ENCODE results near the gene ZDHHC22. TPM values are rescaled to one million over a fixed set of nuclear protein-coding genes. Genes with fewer than 3 reads are reported as not detected.
A peak's percentile ranks its signal among the peaks of the same experiment; 100 is the strongest.

ZDHHC22 gene
- total RNA-seq, 1 donor from 2014 or later, result not detected

DNA sequence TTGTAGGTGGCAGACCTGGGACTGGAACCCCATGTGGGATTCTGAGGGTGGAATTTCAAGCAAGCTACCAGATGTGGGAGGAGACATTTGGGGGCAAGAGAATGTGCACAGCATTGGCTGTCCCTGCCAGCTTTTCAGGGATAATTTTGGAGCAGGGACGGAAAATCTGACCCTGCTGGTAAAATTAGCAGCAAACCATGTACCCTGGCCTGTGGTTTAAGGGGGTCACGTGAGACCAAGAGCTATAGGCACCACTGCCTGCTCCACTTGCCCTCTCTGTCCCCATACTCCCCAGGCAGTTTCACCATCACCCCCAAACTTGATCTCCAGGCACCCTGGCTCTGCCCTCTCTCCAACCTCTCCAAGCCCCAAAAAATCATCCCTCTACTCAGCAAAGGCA, 13.5 kb upstream of the ZDHHC22 start:
- DNase-seq, result no peak

DNA sequence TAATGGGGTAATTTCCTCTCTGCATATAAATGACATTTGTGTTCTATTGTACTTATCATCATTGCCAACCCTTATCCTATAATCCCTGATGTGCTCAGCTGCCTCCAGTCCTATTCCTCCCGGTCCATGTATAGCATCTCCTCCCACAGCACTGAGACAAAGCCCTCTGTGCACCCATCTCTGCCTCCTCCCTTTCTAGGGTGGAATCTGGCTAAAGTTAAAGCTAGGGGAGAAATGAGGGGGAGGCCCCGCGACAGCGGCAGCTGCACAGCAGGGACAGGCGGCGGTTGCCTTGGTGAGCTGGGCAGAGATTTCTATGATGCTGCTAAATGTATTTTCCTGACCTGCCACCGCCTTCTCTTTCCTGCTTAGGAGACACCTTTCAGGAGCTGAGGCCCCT, 12.8 kb upstream of the ZDHHC22 start:
- no peak for DNase-seq

DNA sequence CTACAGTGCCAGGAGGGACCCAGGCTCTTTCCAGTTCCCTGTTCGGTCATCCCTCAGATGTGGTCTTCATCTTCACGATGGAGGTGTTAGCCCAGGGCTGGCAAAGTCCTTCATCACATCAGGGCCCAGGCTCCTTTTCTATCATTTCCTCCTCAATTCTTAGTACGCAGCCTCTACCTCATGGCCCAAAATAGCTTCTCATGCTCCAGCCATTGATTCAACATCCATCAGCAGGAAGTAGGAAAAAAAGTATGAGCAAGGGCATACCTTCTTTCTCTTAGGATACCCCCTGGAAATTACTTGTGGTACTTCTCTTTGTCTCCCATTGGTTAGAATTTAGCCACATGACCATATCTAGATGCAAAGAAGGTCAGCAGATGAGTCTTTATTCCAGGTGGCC, 12.2 kb upstream of the ZDHHC22 start:
- DNase-seq, result no peak

DNA sequence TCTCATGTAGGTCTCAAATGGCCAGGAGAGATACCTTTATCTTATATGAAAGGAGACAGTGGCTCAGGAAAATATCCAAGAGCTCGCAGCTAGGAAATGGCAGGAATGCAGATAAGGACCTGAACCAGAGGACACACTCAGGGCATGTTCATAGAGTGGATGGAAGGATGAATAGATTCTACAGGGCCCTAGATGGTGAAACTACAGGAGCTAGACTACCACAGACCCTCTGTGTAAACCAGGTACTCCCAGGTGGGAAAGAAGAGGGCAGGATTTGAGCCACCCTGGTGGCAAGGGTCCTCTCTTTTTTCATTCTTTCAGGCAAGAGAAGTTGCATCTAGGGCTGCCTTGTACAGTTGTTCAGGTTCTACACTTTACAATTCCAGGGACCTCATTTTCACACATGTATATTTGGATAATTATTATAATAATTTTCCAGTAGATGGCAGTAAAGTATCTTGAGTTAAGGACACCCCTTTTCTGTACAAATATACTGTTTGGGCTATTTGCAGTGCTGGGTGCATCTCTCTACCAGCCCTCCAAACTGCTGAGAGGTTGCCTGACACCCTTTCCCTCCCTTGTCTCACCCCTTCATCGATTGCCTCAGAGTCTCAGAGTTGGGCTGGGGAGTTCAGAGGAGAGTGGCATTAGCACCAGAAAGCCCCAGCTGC, 10.5 kb upstream of the ZDHHC22 start:
- DNase-seq, result peak; percentile 32

DNA sequence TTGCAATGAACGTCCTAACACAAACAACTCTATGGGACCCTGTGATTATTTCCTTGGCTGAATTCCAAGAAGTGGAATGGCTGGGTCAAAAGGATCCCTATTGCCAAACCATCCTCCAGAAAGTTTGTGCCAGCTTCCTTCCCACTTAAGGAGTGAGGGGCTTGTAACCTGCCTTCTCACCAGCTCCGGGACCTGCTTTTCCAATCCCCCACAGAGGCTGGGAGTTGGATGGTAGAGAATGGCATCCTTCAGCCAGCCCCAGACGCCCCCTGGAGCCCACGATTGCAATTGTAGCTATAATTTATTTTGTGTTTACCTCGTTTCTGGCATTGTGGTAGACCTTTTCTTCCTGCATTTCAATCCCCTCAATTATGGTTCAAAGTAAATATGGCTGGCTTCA, 9.7 kb upstream of the ZDHHC22 start:
- DNase-seq, result peak; percentile 50

DNA sequence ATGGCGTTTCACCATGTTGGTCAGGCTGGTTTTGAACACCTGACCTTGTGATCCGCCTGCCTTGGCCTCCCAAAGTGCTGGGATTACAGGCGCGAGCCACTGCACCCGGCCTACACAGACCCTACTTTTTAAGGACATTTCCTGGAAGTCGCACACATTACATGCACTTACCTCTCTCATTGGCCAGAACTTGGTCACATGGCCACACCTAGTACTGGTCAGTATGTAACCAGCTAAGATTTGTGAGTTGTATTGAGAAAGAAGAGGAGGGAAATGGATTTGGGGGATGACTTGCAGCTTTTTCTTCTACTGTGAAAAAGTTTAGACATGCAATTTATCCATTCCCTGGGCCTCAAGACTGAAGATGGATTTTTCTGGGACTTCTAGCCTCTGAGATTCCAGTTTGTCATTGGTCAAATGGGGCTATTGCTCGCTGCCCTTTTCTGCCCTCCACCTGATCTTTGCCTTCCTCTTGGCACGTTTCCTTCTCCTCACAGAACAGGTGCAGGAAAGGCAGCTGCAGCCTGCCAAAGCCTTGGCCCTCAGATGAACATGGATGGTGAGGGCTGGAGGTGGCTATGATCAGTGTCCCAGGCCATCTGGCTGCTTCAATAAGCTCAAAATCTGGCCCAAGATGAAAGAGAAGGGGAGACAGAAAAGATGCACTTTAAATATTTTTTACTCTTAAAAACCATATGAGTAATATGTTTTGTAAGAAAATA, 7.1 kb upstream of the ZDHHC22 start:
- no peak for DNase-seq

DNA sequence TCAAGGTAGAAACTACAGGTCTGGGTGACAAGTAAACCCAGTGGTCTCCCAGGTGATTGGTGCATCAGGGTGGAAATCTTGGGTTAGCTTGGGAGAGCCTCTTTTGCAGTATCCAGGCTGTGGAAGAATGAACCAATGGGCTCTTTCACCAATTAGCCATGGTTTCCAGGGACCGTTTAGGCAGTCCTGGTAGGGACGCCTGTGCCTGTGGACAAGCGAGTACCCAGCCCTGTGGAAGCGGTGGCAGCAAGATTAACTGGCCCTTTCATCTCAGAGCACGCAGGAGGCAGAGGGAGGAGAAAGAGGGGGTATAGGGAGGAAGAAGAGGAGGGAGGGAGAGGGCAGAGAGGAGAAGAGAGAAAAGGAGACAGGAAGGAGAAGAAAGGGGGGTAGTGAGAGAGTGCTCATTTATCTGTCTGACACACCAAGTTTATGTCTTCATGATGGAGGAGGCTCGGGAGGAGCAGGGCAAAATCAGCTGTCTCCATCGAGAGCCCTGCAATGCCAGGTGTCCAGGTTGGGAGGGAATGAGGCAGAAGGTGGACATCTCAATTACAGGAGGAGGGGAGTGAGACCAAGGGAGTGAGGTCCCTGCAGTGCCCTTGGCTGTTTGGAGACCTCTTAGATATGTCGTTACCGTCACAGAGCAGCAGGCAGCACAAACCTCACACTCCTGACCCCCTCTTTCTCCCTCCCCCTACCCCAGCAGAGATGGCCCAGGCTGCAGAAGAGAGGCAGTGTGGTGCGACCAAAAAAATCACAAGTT, 4.6 kb upstream of the ZDHHC22 start:
- DNase-seq, result no peak

DNA sequence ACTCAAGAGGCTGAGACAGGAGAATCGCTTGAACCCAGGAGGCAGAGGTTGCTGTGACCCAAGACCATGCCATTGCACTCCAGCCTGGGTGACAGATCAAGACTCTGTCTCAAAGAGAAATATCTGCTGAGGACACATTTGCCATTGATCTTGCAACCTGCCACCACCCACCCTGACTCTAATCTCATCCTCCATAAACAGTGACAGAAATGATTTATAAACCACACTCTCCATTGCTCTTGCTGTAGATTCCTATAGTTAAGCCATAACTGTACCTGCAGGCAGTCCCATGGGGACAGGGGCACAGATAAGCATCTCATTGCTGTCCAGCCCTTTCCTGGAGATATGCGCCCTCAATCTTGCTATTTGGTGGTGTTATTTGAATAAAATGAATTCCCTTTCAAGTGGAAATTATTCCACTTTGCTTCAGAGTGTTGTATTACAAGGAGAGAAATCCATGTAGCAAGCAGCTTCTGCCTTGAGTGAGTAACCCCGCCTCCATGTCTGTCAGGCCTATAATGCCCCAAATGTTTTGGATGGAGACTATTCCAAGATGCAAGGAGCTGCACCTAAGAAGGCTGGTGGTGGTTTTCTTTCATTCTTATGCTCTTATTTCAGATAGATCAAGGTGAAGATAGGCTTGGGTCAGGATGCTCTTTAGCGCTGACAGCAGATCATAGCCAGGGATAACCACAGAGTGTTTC, 3.0 kb upstream of the ZDHHC22 start:
- no peak for DNase-seq

DNA sequence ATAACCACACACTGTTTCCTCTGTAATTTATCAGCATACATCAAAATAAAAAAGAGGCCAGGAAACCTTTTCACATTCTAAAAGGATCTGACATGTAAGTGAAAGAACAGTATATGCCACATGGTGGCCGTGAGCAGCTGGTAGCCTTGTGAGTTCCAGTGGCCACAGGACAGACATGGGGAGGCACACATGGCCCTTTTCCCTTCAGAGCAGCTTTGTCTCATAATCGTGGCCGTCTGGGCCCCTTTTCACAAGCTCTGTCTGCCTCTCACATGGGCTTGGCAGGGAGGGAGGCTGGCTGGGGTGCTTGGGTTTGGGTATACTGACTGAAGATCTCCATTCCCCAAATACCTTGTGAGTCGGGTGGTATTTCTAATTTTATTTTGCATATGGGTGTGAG, 1.5 kb upstream of the ZDHHC22 start:
- no peak for DNase-seq

DNA sequence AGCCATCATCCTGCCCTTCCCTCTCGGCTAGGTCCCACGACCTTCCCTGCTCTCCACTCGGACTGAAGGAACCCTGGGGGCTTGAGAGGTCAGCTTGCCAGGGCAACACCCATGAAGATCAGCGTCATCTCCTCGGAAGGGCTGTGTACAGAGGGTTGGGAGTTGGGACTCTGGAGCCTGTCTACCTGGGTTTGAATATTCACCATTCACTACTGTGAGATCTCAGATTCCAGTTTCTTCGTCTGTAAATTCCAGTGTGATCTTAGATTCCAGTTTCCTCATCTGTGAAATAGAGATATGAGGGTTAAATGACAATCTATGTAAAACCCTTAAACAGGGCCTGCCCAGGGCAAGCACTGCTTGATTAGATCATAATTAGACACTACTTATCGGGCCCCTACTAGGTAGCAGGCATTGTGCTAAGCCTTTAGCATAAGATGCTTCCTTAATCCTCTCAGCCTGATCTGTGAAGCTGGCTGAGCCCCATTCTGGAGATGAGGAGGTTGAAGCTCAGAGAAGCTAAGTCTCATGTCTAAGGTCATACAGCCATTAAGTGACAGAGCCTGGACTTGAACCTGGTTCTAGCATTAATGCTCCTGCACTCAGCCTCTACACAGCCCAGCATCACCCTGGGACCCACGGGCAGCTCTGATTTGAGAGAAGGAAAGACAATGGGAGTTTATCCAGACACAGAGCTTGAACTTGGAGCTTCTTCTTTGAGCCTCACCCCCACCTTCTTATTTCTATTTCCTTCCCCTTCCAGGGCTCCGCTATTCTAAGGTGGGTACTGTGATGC, 612 bp upstream of the ZDHHC22 start:
- no peak for DNase-seq

DNA sequence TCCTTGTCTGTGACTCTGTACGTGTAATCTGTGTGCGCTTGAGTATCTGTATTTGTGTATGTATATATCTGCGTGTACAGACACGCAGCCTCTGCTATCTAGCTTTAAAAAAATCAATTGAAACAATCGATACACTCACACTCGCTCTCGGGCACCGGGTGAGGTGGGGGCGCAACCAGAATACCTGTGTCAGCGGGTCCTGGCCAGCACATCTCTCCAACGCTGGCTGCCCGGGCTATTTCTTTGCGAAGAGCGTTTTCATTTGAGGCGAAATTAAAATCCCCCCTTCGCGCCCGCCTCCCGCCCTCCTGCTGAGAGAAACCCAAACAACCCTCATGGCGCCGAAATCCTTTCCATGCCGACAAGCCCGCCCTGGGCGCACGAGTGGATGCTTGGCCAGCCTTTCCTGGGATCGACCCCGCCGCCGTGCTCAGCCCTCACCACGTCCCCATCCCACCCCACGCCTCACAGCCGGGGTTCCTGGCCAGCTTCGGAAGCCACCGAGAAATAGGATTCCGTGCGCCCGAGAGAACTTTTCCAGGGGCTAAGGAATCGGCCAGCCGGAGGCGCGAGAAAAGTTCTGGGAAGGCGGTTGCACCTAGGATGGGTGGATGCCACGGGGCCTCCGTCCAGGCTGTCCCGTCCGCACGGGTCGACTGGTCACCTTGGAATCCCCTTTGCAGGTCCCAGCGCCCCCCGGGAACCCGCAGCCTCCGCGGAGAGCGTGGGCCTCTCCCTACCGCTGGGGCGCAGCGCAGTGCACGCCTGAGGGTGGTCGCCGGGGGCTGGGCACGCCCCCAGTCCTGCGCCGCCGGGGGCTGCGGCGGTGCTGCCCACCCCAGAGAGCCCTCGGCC, 1.0 kb downstream of the ZDHHC22 start:
- DNase-seq, result no peak

DNA sequence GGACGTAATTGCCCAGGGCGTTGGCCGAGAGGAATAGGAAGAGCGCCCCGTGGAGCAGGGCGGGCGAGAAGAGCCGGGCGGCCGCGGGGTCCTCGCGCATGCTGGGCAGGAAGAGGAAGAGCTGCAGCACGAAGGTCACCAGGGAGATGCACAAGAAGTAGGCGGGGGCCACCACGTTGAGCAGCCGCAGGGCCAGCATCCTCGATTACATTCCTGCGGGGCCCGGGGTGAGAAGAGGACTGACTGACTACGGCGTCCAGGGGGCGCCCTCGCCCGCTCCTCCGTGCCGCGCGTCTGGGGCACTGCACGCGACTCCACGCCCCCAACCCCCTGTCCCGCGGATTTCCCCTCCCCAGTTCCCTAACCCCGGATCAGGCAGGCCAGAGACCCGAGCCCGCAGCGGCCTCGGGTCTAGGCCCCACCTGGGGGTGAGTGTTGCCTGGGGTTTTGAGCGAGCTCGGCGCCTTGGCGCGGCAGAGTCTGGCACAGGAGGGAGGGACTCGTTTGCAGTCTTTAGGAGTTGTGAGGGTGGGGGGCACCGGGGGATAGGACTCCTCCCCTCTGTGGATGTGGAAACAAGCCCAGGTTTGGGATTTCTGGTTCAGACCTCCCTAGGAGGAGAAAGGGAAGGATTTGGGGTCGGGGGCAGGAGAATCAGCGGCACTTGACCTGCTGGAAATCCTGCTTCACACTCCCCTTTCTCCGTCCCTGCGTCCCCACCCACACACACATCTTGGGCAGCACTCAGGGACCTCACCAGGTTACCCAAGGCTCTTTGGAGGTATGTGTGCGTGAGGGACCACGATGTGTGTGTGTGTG, 1.8 kb downstream of the ZDHHC22 start:
- DNase-seq, result peak; percentile 59

DNA sequence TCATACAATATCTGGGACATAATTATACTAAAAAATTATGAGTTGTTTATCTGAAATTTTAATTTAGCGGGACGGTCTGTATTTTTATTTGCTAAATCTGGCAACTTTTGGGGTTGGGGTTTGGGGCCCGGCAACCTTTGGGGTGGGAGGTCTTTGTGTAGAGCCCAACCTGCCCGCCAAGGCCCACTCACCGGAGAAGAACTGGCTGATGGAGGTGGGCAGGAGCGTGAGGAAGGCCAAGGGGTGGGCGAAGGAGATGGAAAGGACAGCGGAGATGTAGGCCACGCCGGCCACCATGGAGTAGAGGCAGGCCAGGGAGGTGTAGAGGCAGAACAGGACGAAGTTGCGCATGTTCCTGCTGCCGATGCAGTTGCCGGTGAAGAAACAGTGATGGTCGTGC, 2.6 kb downstream of the ZDHHC22 start:
- no peak for DNase-seq

DNA sequence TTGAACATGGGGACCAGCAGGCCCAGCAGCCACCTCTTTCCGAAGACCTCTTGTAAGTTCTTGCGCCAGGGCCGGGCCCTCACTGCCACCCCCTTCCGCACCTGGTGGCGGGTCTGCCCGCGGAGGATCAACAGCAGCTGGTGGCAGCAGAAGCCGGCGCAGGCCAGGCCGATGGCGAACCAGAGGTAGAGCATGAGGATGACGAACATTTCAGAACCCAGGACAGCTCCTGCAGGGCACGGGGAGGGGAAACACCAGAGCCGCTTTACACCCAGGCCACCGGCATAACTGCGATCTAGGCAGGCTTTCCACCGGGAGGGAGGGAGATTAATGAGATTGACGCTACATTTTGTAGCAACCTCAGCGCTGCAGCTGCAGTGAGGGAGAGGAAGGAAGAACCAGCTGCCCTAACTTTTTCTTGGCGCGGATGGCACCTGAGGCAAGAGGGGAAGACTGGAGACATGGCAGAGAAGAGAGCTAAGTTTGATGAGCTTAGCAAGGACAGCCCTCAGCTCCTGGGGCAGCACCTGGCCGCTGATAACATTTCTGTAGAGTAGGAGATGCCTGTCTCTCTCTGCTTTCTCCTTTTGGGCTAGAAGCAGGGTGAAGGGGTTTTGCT, 7.8 kb downstream of the ZDHHC22 start:
- DNase-seq, result peak; percentile 82

DNA sequence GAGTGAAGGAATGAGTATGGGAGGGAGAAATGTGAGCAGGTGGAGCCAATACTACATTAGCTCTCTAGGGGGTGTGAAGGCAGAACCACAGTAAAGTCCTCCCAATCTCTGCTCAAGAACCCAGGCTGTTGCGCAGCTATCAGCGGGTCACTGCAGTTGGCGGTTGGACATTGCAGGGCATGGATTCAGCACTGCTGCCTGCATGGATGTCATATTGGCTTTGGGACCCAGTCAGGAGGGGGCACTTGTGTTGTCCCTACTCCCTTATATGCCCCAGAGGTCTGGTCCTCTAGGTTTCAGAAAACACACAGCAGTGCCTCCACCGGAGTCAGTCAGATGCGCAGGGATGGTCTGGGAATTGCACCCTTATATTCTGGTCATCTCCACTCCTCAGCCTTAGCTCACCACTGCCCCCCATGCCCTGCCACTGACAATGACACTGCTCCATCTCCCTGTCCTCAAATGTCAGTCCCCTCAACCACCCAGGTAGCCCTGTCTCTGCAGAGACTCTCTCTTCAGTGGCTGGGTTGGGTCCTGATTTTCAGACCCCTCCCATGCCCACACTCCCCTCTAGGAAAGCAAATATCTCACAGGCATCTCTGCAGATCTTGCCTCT, 9.6 kb downstream of the ZDHHC22 start:
- no peak for DNase-seq

DNA sequence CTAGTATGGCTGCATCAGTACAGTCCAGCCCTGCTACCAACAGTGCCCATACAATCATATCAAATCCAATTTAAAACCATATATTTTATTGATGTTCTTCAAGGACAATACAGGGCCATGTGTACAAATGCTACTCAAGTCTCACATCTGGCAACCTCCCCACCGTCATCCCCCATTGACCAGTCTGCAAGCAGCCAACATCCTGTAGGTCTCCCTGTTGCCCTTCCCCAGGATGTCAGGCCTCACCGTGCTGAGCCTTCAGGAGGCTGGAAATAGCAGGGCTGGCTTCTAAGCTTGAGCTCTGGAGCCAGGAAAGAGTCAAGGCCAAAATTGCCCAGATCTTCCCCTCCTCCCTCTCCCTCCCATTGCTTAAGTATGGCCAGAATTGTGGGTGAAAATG, 10.4 kb downstream of the ZDHHC22 start:
- no peak for DNase-seq

DNA sequence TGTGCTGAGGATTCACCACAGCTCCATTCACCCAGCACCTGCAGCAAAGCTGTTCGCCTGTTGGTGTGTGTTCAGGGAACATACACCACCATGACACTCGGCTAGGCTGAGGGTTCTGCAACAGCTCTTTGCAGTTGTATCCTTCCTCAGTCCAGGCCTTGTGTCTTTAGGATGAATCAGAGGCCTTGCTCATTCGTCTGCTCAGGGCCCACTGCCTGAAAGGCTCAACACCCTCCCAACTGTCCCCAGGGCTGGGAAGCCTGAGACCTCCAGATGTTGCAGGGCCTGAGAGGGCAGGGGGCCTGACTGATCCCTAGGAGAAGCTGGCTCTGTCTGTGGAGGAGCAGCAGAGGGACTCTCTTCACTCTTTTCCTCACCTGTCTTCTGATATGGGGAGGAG, 11.2 kb downstream of the ZDHHC22 start:
- no peak for DNase-seq

DNA sequence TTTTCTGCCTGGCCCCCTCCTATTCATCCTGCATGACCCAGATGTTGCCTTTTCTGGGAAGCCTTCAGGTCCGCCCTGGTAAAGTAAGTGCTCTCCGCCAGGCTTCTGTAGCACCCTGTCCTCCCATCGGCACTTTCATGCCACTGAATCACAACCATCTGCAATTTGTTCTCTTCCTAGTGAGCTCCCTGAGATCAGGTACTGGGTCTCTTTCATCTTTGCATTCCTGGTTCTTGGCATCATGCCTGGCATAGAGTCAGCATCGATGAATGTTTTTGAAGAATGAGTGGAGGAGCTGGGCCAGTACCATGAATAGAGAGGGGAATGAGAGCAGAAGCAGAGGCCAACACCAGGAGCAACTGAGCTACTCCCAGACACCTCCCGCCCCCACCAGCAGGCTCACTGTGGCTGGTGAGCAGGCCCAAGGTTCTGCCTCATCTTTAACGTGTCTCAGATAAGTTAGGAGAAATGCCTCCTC, 13.1 kb downstream of the ZDHHC22 start:
- no peak for DNase-seq

DNA sequence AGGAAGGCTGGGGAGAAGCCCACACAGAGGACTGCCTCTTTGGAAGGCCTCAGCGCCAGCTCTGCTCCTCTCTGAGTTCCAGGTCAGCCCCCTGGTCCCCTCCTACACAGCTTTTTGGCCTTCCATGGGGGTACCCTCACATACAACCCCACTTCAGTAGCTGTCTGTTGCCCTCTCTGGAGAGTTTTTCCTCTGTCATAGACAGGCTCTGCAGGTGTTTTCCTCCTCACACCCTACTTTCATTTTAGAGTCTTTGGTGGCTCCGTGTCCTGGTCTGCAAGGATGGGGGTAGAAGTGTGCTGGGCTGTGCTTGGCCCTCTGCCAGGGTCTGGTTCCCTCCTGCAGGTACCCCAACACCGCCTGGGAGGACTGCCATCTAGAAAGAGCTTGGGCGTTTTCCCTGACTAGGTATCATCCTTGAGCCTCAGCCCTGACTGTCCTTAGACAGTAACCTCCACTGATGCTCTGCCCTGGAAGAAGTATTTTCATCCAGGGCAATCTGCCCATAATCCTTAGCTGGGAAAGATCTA, 15.1 kb downstream of the ZDHHC22 start:
- no peak for DNase-seq

Measured in dermis blood vessel endothelial cell (primary cell).